ENCODE data around the gene CUEDC1. TPM values are rescaled to one million over a fixed set of nuclear protein-coding genes. Genes with fewer than 3 reads are reported as not detected.

CUEDC1 gene
- total and polyA plus RNA-seq, 9 donors: 6.7 to 30.2 (median 21.5) TPM

- Histone ChIP-seq H3K9me3 (no peaks in the 10 kb centered on the region), H3K27ac (no peak overlapping the region), H3K4me1 (ENCODE audit: insufficient read depth) (peaks cover 13% of the 10 kb centered on the region), H3K27me3 (no peaks in the 10 kb centered on the region), H3K36me3 (no peaks in the 10 kb centered on the region), H3K4me3 (no peak overlapping the region)
- DNase-seq: no peak
- intact Hi-C loops (cut with DNase I): no loop called here
- 93 to 95% (median 93%) methylated on average over 5 of the region's 5 CpGs for WGBS, 3 donors
- no peak for TF ChIP-seq EP300 (IDR thresholded peaks at IDR 0.05)
- TF ChIP-seq CTCF (IDR thresholded peaks at IDR 0.05): no peak
- no peak for TF ChIP-seq POLR2A (IDR thresholded peaks at IDR 0.05)
Observed at GRCh38 chr17:57919918-57920317, 35.3 kb downstream of the CUEDC1 start.

GRCh38 chr17:57918017-57918895, 37.0 kb downstream of the CUEDC1 start:
- intact Hi-C loops (cut with DNase I): no loop called here
- no peaks in the 10 kb centered on the region for H3K9me3 ChIP-seq
- H3K27me3 ChIP-seq: no peaks in the 10 kb centered on the region
- H3K4me1 ChIP-seq (ENCODE audit: insufficient read depth): peaks cover 13% of the 10 kb centered on the region
- no peak for TF ChIP-seq POLR2A (IDR thresholded peaks at IDR 0.05)
- TF ChIP-seq EP300 (IDR thresholded peaks at IDR 0.05): no peak
- no peak for TF ChIP-seq CTCF (IDR thresholded peaks at IDR 0.05)
- no peaks in the 10 kb centered on the region for H3K36me3 ChIP-seq
- H3K4me3 ChIP-seq: no peak overlapping the region
- no peak for DNase-seq
- H3K27ac ChIP-seq: no peak overlapping the region
- WGBS, 3 donors: 50 to 66% (median 64%) methylated on average over 5 of the region's 5 CpGs

GRCh38 chr17:57916925-57917858, 38.0 kb downstream of the CUEDC1 start:
- WGBS, 3 donors: 87 to 97% (median 96%) methylated on average over 9 of the region's 9 CpGs
- no peaks in the 10 kb centered on the region for H3K9me3 ChIP-seq
- no peak overlapping the region for H3K4me3 ChIP-seq
- H3K27ac ChIP-seq: no peak overlapping the region
- intact Hi-C loops (cut with DNase I): no loop called here
- peaks cover 13% of the 10 kb centered on the region for H3K4me1 ChIP-seq (ENCODE audit: insufficient read depth)
- TF ChIP-seq POLR2A (IDR thresholded peaks at IDR 0.05) (no peak), CTCF (IDR thresholded peaks at IDR 0.05) (no peak), EP300 (IDR thresholded peaks at IDR 0.05) (no peak)
- H3K36me3 ChIP-seq: no peaks in the 10 kb centered on the region
- DNase-seq: no peak
- H3K27me3 ChIP-seq: no peaks in the 10 kb centered on the region

- no peaks in the 10 kb centered on the region for H3K27me3 ChIP-seq
- H3K27ac ChIP-seq: no peak overlapping the region
- no peak overlapping the region for H3K4me3 ChIP-seq
- 53 to 75% (median 73%) methylated on average over 19 of the region's 19 CpGs for WGBS, 3 donors
- no peaks in the 10 kb centered on the region for H3K36me3 ChIP-seq
- H3K4me1 ChIP-seq (ENCODE audit: insufficient read depth): peaks cover 10% of the 10 kb centered on the region
- peak in 1 of 5 donors; percentile 44 for DNase-seq
- TF ChIP-seq EP300 (IDR thresholded peaks at IDR 0.05) (no peak), POLR2A (IDR thresholded peaks at IDR 0.05) (no peak), CTCF (IDR thresholded peaks at IDR 0.05) (no peak)
- no peaks in the 10 kb centered on the region for H3K9me3 ChIP-seq
- intact Hi-C loops (cut with DNase I): no loop called here
Observed at GRCh38 chr17:57915985-57916757, 39.0 kb downstream of the CUEDC1 start.

All from ovary (tissue), 9 donors.